Measurements from ENCODE around the gene P2RX3. TPM values are rescaled to one million over a fixed set of nuclear protein-coding genes. Genes with fewer than 3 reads are reported as not detected.

Gene P2RX3
- total and polyA plus RNA-seq, 2 donors (not counting 1 experiment from before 2014, with no cell fraction given): not detected

DNA sequence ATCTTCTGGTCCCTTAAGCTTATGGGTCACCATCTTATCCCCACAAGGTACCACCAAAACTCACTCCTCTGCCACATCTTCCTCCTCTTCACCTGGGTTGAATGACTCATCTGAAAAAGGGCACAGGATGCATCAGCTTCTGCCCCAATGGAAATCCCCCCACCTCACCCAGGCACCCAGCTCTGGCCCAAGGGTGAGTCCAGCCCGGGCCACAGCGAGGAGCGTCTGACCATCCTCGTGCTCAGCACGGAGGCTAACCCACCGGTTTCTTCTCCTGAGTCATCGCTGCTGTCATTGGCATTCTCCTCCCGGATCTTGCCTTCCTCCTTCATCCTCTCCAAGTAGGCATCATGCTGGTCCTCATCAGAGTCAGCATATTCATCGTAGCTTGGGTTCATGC, 8.1 kb upstream of the P2RX3 start:
- TF ChIP-seq EZH2 (IDR thresholded peaks at IDR 0.05; ENCODE audit: low read length, missing control alignments): no peak
- TF ChIP-seq, protein P1, sequence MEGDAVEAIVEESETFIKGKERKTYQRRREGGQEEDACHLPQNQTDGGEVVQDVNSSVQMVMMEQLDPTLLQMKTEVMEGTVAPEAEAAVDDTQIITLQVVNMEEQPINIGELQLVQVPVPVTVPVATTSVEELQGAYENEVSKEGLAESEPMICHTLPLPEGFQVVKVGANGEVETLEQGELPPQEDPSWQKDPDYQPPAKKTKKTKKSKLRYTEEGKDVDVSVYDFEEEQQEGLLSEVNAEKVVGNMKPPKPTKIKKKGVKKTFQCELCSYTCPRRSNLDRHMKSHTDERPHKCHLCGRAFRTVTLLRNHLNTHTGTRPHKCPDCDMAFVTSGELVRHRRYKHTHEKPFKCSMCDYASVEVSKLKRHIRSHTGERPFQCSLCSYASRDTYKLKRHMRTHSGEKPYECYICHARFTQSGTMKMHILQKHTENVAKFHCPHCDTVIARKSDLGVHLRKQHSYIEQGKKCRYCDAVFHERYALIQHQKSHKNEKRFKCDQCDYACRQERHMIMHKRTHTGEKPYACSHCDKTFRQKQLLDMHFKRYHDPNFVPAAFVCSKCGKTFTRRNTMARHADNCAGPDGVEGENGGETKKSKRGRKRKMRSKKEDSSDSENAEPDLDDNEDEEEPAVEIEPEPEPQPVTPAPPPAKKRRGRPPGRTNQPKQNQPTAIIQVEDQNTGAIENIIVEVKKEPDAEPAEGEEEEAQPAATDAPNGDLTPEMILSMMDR (conservative IDR thresholded peaks at IDR 0.05 in 1 of 2, IDR thresholded peaks at IDR 0.05 in 1 of 2; ENCODE audit: low read depth in 1 of 2, low read length in 2 of 2): no peak
- Histone ChIP-seq H3K9me3 (ENCODE audit: control insufficient read depth, insufficient read depth, low read depth, low read length) (no peaks in the 10 kb centered on the region), H3K4me1 (ENCODE audit: control insufficient read depth, extremely low read depth, insufficient read depth, low read length) (peaks cover 13% of the 10 kb centered on the region), H3K36me3 (ENCODE audit: control insufficient read depth, insufficient read depth, low read length) (peaks cover 20% of the 10 kb centered on the region), H3K79me2 (ENCODE audit: control insufficient read depth, insufficient read depth, low read length) (peaks cover 23% of the 10 kb centered on the region), H3K4me3 (replicated peaks in 1 of 4; ENCODE audit: control extremely low read depth in 1 of 4, insufficient read depth in 1 of 4, low read depth in 3 of 4, low read length in 4 of 4) (no peak overlapping the region), H2AFZ (ENCODE audit: low read length) (no peak overlapping the region), H4K20me1 (ENCODE audit: control insufficient read depth, extremely low read depth, insufficient read depth, low read length) (no peaks in the 10 kb centered on the region), H3K27me3 (ENCODE audit: control insufficient read depth, insufficient read depth, low read length) (no peaks in the 10 kb centered on the region), H3K4me2 (ENCODE audit: extremely low read depth, insufficient read depth, low read length) (no peak overlapping the region), H3K27ac (ENCODE audit: insufficient read depth, low read length) (no peak overlapping the region), H3K9ac (ENCODE audit: insufficient read depth, low read length) (no peak overlapping the region)
- DNase-seq (ENCODE audit: low read depth in 2 of 2): no peak

DNA sequence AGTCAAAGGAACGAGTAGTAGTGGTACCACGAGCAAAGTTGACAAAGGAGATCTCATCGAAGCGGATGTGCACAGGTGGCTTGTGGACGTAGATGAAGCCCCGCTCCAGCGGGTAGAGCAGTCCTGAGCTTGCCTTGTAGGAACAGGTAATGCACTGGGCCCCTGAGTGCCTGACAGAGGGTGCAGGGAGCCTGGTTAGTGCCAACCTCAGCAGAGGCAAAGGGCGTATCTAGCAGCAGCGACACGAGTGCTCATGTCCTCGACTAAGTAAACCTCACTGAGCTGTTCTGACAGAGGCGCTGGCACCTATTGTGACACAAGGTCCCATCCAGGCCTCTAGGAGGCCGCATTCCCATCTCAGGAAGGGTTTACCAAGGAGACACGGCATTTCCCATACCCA, 6.4 kb upstream of the P2RX3 start:
- Histone ChIP-seq H4K20me1 (ENCODE audit: control insufficient read depth, extremely low read depth, insufficient read depth, low read length) (no peaks in the 10 kb centered on the region), H3K79me2 (ENCODE audit: control insufficient read depth, insufficient read depth, low read length) (peaks cover 31% of the 10 kb centered on the region), H3K36me3 (ENCODE audit: control insufficient read depth, insufficient read depth, low read length) (peaks cover 20% of the 10 kb centered on the region), H2AFZ (ENCODE audit: low read length) (no peak overlapping the region), H3K27ac (ENCODE audit: insufficient read depth, low read length) (no peak overlapping the region), H3K4me2 (ENCODE audit: extremely low read depth, insufficient read depth, low read length) (no peak overlapping the region), H3K9ac (ENCODE audit: insufficient read depth, low read length) (no peak overlapping the region), H3K27me3 (ENCODE audit: control insufficient read depth, insufficient read depth, low read length) (no peaks in the 10 kb centered on the region), H3K4me1 (ENCODE audit: control insufficient read depth, extremely low read depth, insufficient read depth, low read length) (peaks cover 7% of the 10 kb centered on the region), H3K9me3 (ENCODE audit: control insufficient read depth, insufficient read depth, low read depth, low read length) (no peaks in the 10 kb centered on the region), H3K4me3 (replicated peaks in 1 of 4; ENCODE audit: control extremely low read depth in 1 of 4, insufficient read depth in 1 of 4, low read depth in 3 of 4, low read length in 4 of 4) (no peak overlapping the region)
- TF ChIP-seq, protein P1 (conservative IDR thresholded peaks at IDR 0.05 in 1 of 2, IDR thresholded peaks at IDR 0.05 in 1 of 2; ENCODE audit: low read depth in 1 of 2, low read length in 2 of 2): no peak
- no peak for TF ChIP-seq EZH2 (IDR thresholded peaks at IDR 0.05; ENCODE audit: low read length, missing control alignments)
- no peak for DNase-seq (ENCODE audit: low read depth in 2 of 2)

DNA sequence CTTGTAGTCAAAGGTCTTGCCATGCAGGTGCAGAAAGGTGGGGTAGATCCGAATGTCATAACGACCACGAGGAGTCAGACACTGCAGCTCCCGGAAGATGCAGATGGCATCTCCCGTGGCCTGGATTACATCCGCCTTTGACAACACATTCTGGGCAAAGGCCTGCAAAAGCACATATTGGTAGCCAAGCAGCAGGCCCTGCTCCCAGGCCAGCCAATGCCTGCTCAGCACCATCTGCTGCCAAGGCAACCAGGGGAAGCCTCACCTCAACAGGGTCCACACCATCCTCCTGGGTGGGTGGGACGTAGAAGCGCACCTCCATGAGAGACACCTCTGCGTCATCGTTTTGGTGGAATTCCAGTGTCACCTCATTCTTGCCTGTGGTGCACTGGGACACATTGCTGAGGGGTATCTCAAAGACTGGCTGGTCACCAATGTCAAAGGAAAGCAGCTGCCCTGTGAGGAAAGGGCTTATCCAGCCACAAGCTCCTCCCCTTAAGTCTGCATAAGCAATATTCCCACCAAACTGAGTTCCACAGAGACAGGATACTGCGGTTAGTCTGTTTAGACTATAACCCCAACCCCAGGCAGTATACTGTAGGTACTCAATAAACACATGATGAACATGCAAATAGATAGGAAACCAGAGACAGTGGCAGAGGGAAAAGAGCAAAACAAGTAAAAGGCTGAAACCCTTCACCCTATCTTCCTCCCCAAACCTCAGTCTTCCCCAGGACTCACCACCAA, 5.3 kb upstream of the P2RX3 start:
- no peak overlapping the region for H3K4me3 ChIP-seq (replicated peaks in 1 of 4; ENCODE audit: control extremely low read depth in 1 of 4, insufficient read depth in 1 of 4, low read depth in 3 of 4, low read length in 4 of 4)
- H3K4me1 ChIP-seq (ENCODE audit: control insufficient read depth, extremely low read depth, insufficient read depth, low read length): peaks cover 7% of the 10 kb centered on the region
- no peak for DNase-seq (ENCODE audit: low read depth in 2 of 2)
- peaks cover 18% of the 10 kb centered on the region for H3K36me3 ChIP-seq (ENCODE audit: control insufficient read depth, insufficient read depth, low read length)
- no peaks in the 10 kb centered on the region for H3K9me3 ChIP-seq (ENCODE audit: control insufficient read depth, insufficient read depth, low read depth, low read length)
- H3K9ac ChIP-seq (ENCODE audit: insufficient read depth, low read length): no peak overlapping the region
- no peaks in the 10 kb centered on the region for H3K27me3 ChIP-seq (ENCODE audit: control insufficient read depth, insufficient read depth, low read length)
- H2AFZ ChIP-seq (ENCODE audit: low read length): no peak overlapping the region
- no peaks in the 10 kb centered on the region for H4K20me1 ChIP-seq (ENCODE audit: control insufficient read depth, extremely low read depth, insufficient read depth, low read length)
- no peak for TF ChIP-seq EZH2 (IDR thresholded peaks at IDR 0.05; ENCODE audit: low read length, missing control alignments)
- TF ChIP-seq, protein P1 (conservative IDR thresholded peaks at IDR 0.05 in 1 of 2, IDR thresholded peaks at IDR 0.05 in 1 of 2; ENCODE audit: low read depth in 1 of 2, low read length in 2 of 2): no peak
- peaks cover 31% of the 10 kb centered on the region for H3K79me2 ChIP-seq (ENCODE audit: control insufficient read depth, insufficient read depth, low read length)
- no peak overlapping the region for H3K27ac ChIP-seq (ENCODE audit: insufficient read depth, low read length)
- no peak overlapping the region for H3K4me2 ChIP-seq (ENCODE audit: extremely low read depth, insufficient read depth, low read length)

Measured in fibroblast of lung (primary cell).